H9 (cell line): ENCODE data around the gene STYXL1. TPM values are rescaled to one million over a fixed set of nuclear protein-coding genes. Genes with fewer than 3 reads are reported as not detected.

ENCODE experiments used
- DNase-seq: peaks from one replicate; pipeline ENCODE4 v3.0.0-alpha.2; 2017
- H2AFZ ChIP-seq: one replicate; pipeline ENCODE4 v1.6.1; 2013; ENCODE audit warnings: mild to moderate bottlenecking, low read length, control low read depth, moderate library complexity
- H2AK5ac ChIP-seq: 2 replicates; pipeline ENCODE4 v1.6.1; 2013; ENCODE audit warnings: low read length, control low read depth, mixed read lengths; ENCODE audit not compliant: insufficient read length
- H2BK120ac ChIP-seq: one replicate; pipeline ENCODE4 v1.6.1; 2013; ENCODE audit warnings: low read depth, mild to moderate bottlenecking, low read length, control low read depth, inconsistent platforms; ENCODE audit not compliant: poor library complexity, severe bottlenecking
- H2BK12ac ChIP-seq: 2 replicates; pipeline ENCODE4 v1.6.1; 2013; ENCODE audit warnings: low read length, control low read depth, mixed read lengths, low read depth; ENCODE audit not compliant: insufficient read length
- H2BK15ac ChIP-seq: 2 replicates; pipeline ENCODE4 v1.6.1; 2013; ENCODE audit warnings: low read depth, low read length, control low read depth
- H2BK20ac ChIP-seq: one replicate; pipeline ENCODE4 v1.6.1; 2013; ENCODE audit warnings: low read depth, mild to moderate bottlenecking, low read length, control low read depth, inconsistent platforms; ENCODE audit not compliant: poor library complexity, severe bottlenecking
- H2BK5ac ChIP-seq: 2 replicates; pipeline ENCODE4 v1.6.1; 2013; ENCODE audit warnings: low read length, control low read depth, mixed read lengths; ENCODE audit not compliant: insufficient read length
- H3K14ac ChIP-seq: 2 replicates; pipeline ENCODE4 v1.6.1; 2013; ENCODE audit warnings: low read length, control low read depth; ENCODE audit not compliant: insufficient read depth
- H3K18ac ChIP-seq: 2 replicates; pipeline ENCODE4 v1.6.1; 2013; ENCODE audit warnings: low read depth, mild to moderate bottlenecking, mixed read lengths, low read length, control low read depth; ENCODE audit not compliant: insufficient read length
- H3K23ac ChIP-seq: 2 replicates; pipeline ENCODE4 v1.6.1; 2013; ENCODE audit warnings: low read length, control low read depth, mixed read lengths, low read depth; ENCODE audit not compliant: insufficient read length
- H3K23me2 ChIP-seq: 2 replicates; pipeline ENCODE4 v1.6.1; 2013; ENCODE audit warnings: low read depth, mild to moderate bottlenecking, mixed read lengths, low read length, control low read depth; ENCODE audit not compliant: insufficient read length, poor library complexity, severe bottlenecking
- H3K27ac ChIP-seq: 2 replicates; pipeline ENCODE4 v1.5.1; 2013; ENCODE audit warnings: low read length, control low read depth, mixed read lengths, low read depth; ENCODE audit not compliant: insufficient read length
- H3K27me3 ChIP-seq: 2 replicates; pipeline ENCODE4 v1.6.1; 2013; ENCODE audit warnings: low read length, control low read depth, inconsistent platforms; ENCODE audit not compliant: insufficient read depth
- H3K4ac ChIP-seq: 2 replicates; pipeline ENCODE4 v1.6.1; 2013; ENCODE audit warnings: low read depth, mild to moderate bottlenecking, control low read depth, inconsistent platforms, low read length, moderate library complexity
- H3K4me1 ChIP-seq: 2 replicates; pipeline ENCODE4 v1.6.1; 2013; ENCODE audit warnings: low read length, control low read depth, inconsistent platforms; ENCODE audit not compliant: insufficient read depth
- H3K4me2 ChIP-seq: 2 replicates; pipeline ENCODE4 v1.6.1; 2013; ENCODE audit warnings: low read length, control low read depth, mixed read lengths; ENCODE audit not compliant: insufficient read length, insufficient read depth
- H3K56ac ChIP-seq: 2 replicates; pipeline ENCODE4 v1.6.1; 2013; ENCODE audit warnings: low read depth, mild to moderate bottlenecking, mixed read lengths, low read length, control low read depth; ENCODE audit not compliant: insufficient read length
- H3K79me1 ChIP-seq: 2 replicates; pipeline ENCODE4 v1.6.1; 2013; ENCODE audit warnings: low read depth, mild to moderate bottlenecking, moderate library complexity, low read length, control low read depth, inconsistent platforms; ENCODE audit not compliant: insufficient read depth, poor library complexity, severe bottlenecking
- H3K79me2 ChIP-seq: 2 replicates; pipeline ENCODE4 v1.6.1; 2013; ENCODE audit warnings: low read length, control low read depth, inconsistent platforms; ENCODE audit not compliant: insufficient read depth
- H3K9ac ChIP-seq: 2 replicates; pipeline ENCODE4 v1.6.1; 2013; ENCODE audit warnings: low read length, control low read depth, mixed read lengths; ENCODE audit not compliant: insufficient read length; ENCODE audit errors: extremely low read depth
- H3K9me3 ChIP-seq: one replicate; pipeline ENCODE4 v1.6.1; 2013; ENCODE audit warnings: low read depth, low read length, inconsistent platforms; ENCODE audit not compliant: control insufficient read depth
- H3T11ph ChIP-seq: one replicate; pipeline ENCODE4 v1.6.1; 2013; ENCODE audit warnings: mild to moderate bottlenecking, low read length, control low read depth, inconsistent platforms
- H4K20me1 ChIP-seq: one replicate; pipeline ENCODE4 v1.6.1; 2013; ENCODE audit not compliant: control insufficient read depth, insufficient read length, insufficient read depth
- H4K5ac ChIP-seq: 2 replicates; pipeline ENCODE4 v1.6.1; 2013; ENCODE audit warnings: low read depth, mild to moderate bottlenecking, mixed read lengths, low read length, control low read depth; ENCODE audit not compliant: insufficient read length
- H4K8ac ChIP-seq: replicated peaks from 2 replicates; pipeline ENCODE4 v1.6.1; 2013; ENCODE audit warnings: low read length, control low read depth, mixed read lengths, low read depth; ENCODE audit not compliant: insufficient read length
- H4K91ac ChIP-seq: 2 replicates; pipeline ENCODE4 v1.6.1; 2013; ENCODE audit warnings: low read depth, mild to moderate bottlenecking, moderate library complexity, mixed read lengths, low read length, control low read depth; ENCODE audit not compliant: insufficient read length
- H3K27ac Mint-ChIP-seq, 3 experiments: 2 replicates in 2 of 3; 3 replicates in 1 of 3; pipeline ENCODE4 v1.8.0; 2020 to 2021; ENCODE audit warnings: mixed read lengths in 3 of 3, mild to moderate bottlenecking in 1 of 3, moderate library complexity in 1 of 3
- H3K27me3 Mint-ChIP-seq: 2 replicates; pipeline ENCODE4 v1.8.0; 2021; ENCODE audit warnings: low read depth, mild to moderate bottlenecking, moderate library complexity, mixed read lengths
- H3K36me3 Mint-ChIP-seq, 3 experiments: 2 replicates in 2 of 3; 3 replicates in 1 of 3; pipeline ENCODE4 v1.8.0; 2020 to 2021; ENCODE audit warnings: low read depth in 3 of 3, mixed read lengths in 3 of 3; ENCODE audit not compliant: insufficient read depth in 1 of 3
- H3K4me1 Mint-ChIP-seq, 2 experiments: 2 replicates each; pipeline ENCODE4 v1.8.0; 2020; ENCODE audit warnings: mixed read lengths in 2 of 2
- H3K4me3 Mint-ChIP-seq, 2 experiments: 2 replicates in 1 of 2; 3 replicates in 1 of 2; pipeline ENCODE4 v1.8.0; 2020 to 2021; ENCODE audit warnings: mild to moderate bottlenecking in 2 of 2, mixed read lengths in 2 of 2, moderate library complexity in 1 of 2
- H3K9me3 Mint-ChIP-seq, 2 experiments: 2 replicates in 1 of 2; 3 replicates in 1 of 2; pipeline ENCODE4 v1.8.0; 2020; ENCODE audit warnings: mild to moderate bottlenecking in 2 of 2, mixed read lengths in 2 of 2, moderate library complexity in 1 of 2
- CTCF ChIP-seq: fragments of 200-600 bp; sonication (generic); conservative IDR thresholded peaks from 3 replicates; pipeline ENCODE4 v1.8.0; 2021; ENCODE audit warnings: antibody characterized with exemption, mild to moderate bottlenecking
- WGBS: extraction: QIAGEN DNeasy Blood & Tissue Kit; methylation state at CpG from one replicate; pipeline ENCODE4 v1.1.7; 2013; ENCODE audit warnings: missing lambda C conversion rate, low lambda C conversion rate, mixed read lengths; ENCODE audit not compliant: insufficient read length; ENCODE audit errors: extremely low coverage; 5-methylcytosine and 5-hydroxymethylcytosine counted together
- total RNA-seq: library from RNA; stranded (reverse); gene quantifications from 2 replicates; pipeline ENCODE4 v1.2.1, GENCODE V29; 2021

Gene STYXL1
- total RNA-seq, 1 experiment from 2014 or later = 38.7 TPM

- Histone ChIP-seq H2AFZ (no peak overlapping the region), H4K8ac (no peak overlapping the region), H3K23me2 (peaks cover 15% of the 10 kb centered on the region), H3K79me2 (no peaks in the 10 kb centered on the region), H2BK120ac (no peak overlapping the region), H4K91ac (no peak overlapping the region), H3K4ac (no peak overlapping the region), H4K5ac (no peak overlapping the region), H2BK5ac (no peak overlapping the region), H3K56ac (no peak overlapping the region), H3K9ac (no peak overlapping the region), H3K4me1 (no peaks in the 10 kb centered on the region), H3K27me3 (no peaks in the 10 kb centered on the region), H3K14ac (no peak overlapping the region), H3K79me1 (no peaks in the 10 kb centered on the region), H3K4me2 (no peak overlapping the region), H3K9me3 (no peaks in the 10 kb centered on the region), H3K18ac (no peak overlapping the region), H2BK20ac (no peak overlapping the region), H3T11ph (no peak overlapping the region), H2BK15ac (no peak overlapping the region), H3K23ac (no peak overlapping the region), H4K20me1 (no peaks in the 10 kb centered on the region), H3K27ac (no peak overlapping the region), H2AK5ac (no peak overlapping the region), H2BK12ac (no peak overlapping the region)
- no peak for DNase-seq
- H3K27ac Mint-ChIP-seq = no peak overlapping the region; a peak in 1 of 7 replicates
- peaks cover 8 to 24% (median 22%) of the 10 kb centered on the region in 3 experiments for H3K36me3 Mint-ChIP-seq
- peaks cover 9 to 24% of the 10 kb centered on the region in 2 experiments for H3K4me1 Mint-ChIP-seq
- H3K4me3 Mint-ChIP-seq = no peak overlapping the region
- no CpG with 5 or more reads among the region's 4 CpGs for WGBS
- no peak for TF ChIP-seq CTCF
- H3K9me3 Mint-ChIP-seq = no peaks in the 10 kb centered on the region
- H3K27me3 Mint-ChIP-seq = no peaks in the 10 kb centered on the region; the same call in 1 of the 2 replicates
These were observed 51.3 kb downstream of the STYXL1 start for GRCh38 chr7:75996476-75996875.
